H1 (cell line): ENCODE measurements around the gene GIGYF2. TPM values are rescaled to one million over a fixed set of nuclear protein-coding genes. Genes with fewer than 3 reads are reported as not detected.

Source experiments
- CTCF ChIA-PET: fragments of 300-600 bp; sonication (Branson Sonifier 250); formaldehyde crosslinking; loops from one replicate; lab custom pipeline; 2021; ENCODE audit not compliant: partially characterized antibody; lab: Charles Lee
- POLR2A ChIA-PET: fragments of 300-600 bp; sonication (Branson Sonifier 250); formaldehyde crosslinking; loops from one replicate; lab custom pipeline; 2021; ENCODE audit warnings: inconsistent platforms; ENCODE audit not compliant: partially characterized antibody; lab: Charles Lee
- DNase-seq, 2 experiments: peaks; one replicate each; pipeline versions ENCODE4 v3.0.0 to v3.0.0-alpha.2; 2010 to 2022; ENCODE audit warnings: low spot score in 2 of 2, low read depth in 1 of 2, mixed read lengths in 1 of 2
- FAIRE-seq: peaks from 2 replicates; lab custom pipeline; 2011; peaks lifted over from hg19 to GRCh38; lab: Jason Lieb, UNC
- H2AFZ ChIP-seq: 2 replicates; pipeline ENCODE4 v1.8.1; 2012; ENCODE audit warnings: low read length, inconsistent platforms
- H2AK5ac ChIP-seq: 2 replicates; pipeline ENCODE4 v1.6.1; 2013; ENCODE audit warnings: low read depth, low read length
- H2BK120ac ChIP-seq: replicated peaks from 2 replicates; pipeline ENCODE3; 2013; ENCODE audit warnings: low read depth, low read length, inconsistent platforms
- H2BK12ac ChIP-seq: 2 replicates; pipeline ENCODE4 v1.6.1; 2013; ENCODE audit warnings: low read depth, low read length
- H2BK15ac ChIP-seq: 2 replicates; pipeline ENCODE4 v1.6.1; 2013; ENCODE audit warnings: low read length
- H2BK20ac ChIP-seq: 2 replicates; pipeline ENCODE4 v1.6.1; 2013; ENCODE audit warnings: low read length
- H2BK5ac ChIP-seq: 2 replicates; pipeline ENCODE4 v1.6.1; 2013; ENCODE audit warnings: low read depth, low read length
- H3K14ac ChIP-seq: 2 replicates; pipeline ENCODE4 v1.6.1; 2013; ENCODE audit warnings: inconsistent platforms; ENCODE audit not compliant: insufficient read length
- H3K18ac ChIP-seq: 2 replicates; pipeline ENCODE4 v1.6.1; 2013; ENCODE audit warnings: low read length; ENCODE audit errors: extremely low read depth
- H3K23ac ChIP-seq: 2 replicates; pipeline ENCODE4 v1.6.1; 2013; ENCODE audit warnings: inconsistent platforms; ENCODE audit not compliant: insufficient read length
- H3K23me2 ChIP-seq: 2 replicates; pipeline ENCODE4 v1.6.1; 2013; ENCODE audit warnings: low read depth, low read length
- H3K27ac ChIP-seq: 2 replicates; pipeline ENCODE4 v1.6.1; 2011; ENCODE audit warnings: low read depth, low read length, inconsistent platforms
- H3K27me3 ChIP-seq, 4 experiments: replicated peaks in 1 of 4; 1 replicate in 1 of 4; 2 replicates in 3 of 4; pipeline versions ENCODE4 v1.6.1 to v1.8.1; 2011 to 2013; ENCODE audit warnings: low read length in 3 of 4, mild to moderate bottlenecking in 3 of 4, inconsistent platforms in 2 of 4, mixed read lengths in 2 of 4, moderate library complexity in 1 of 4; ENCODE audit not compliant: control insufficient read depth in 3 of 4, insufficient read depth in 3 of 4; ENCODE audit errors: extremely low read depth in 1 of 4
- H3K36me3 ChIP-seq, 4 experiments: 2 replicates each; pipeline versions ENCODE4 v1.6.1 to v1.8.1; 2011 to 2013; ENCODE audit warnings: mild to moderate bottlenecking in 4 of 4, low read length in 3 of 4, moderate library complexity in 2 of 4, control low read depth in 1 of 4, inconsistent platforms in 1 of 4; ENCODE audit not compliant: insufficient read depth in 4 of 4, control insufficient read depth in 2 of 4
- H3K4ac ChIP-seq: replicated peaks from 2 replicates; pipeline ENCODE3; 2013; ENCODE audit warnings: low read length, low read depth, mixed read lengths, inconsistent platforms; ENCODE audit not compliant: insufficient read length
- H3K4me1 ChIP-seq, 4 experiments: replicated peaks in 1 of 4; 1 replicate in 1 of 4; 2 replicates in 3 of 4; pipeline versions ENCODE4 v1.6.1 to v1.8.1; 2011 to 2013; ENCODE audit warnings: low read length in 3 of 4, inconsistent platforms in 2 of 4, mixed read lengths in 1 of 4; ENCODE audit not compliant: insufficient read depth in 4 of 4, control insufficient read depth in 3 of 4
- H3K4me2 ChIP-seq, 2 experiments: 2 replicates each; pipeline versions ENCODE4 v1.6.1 to v1.8.1; 2011 to 2013; ENCODE audit warnings: low read depth in 2 of 2, low read length in 2 of 2, control low read depth in 1 of 2, inconsistent platforms in 1 of 2, mild to moderate bottlenecking in 1 of 2; ENCODE audit not compliant: insufficient read depth in 1 of 2
- H3K4me3 ChIP-seq, 4 experiments: fragments of 200-600, 300-600 bp in 1 of 4; sonication (generic), shearing (Covaris generic), sonication (Bioruptor Twin) in 1 of 4; 2 replicates each; pipeline versions ENCODE4 v1.5.1 to v1.8.1; 2011 to 2016; ENCODE audit warnings: low read length in 4 of 4, low read depth in 3 of 4, control low read depth in 2 of 4, inconsistent platforms in 2 of 4, mild to moderate bottlenecking in 2 of 4, mixed read lengths in 1 of 4, moderate library complexity in 1 of 4; ENCODE audit not compliant: insufficient read depth in 2 of 4; ENCODE audit errors: extremely low read depth in 1 of 4
- H3K56ac ChIP-seq: replicated peaks from 2 replicates; pipeline ENCODE3; 2013; ENCODE audit warnings: low read depth, mild to moderate bottlenecking, mixed read lengths, low read length, inconsistent platforms; ENCODE audit not compliant: insufficient read length
- H3K79me1 ChIP-seq: 2 replicates; pipeline ENCODE4 v1.6.1; 2013; ENCODE audit warnings: low read depth, low read length, control low read depth
- H3K79me2 ChIP-seq, 2 experiments: 2 replicates each; pipeline versions ENCODE4 v1.6.1 to v1.8.1; 2012 to 2013; ENCODE audit warnings: low read length in 2 of 2, mild to moderate bottlenecking in 2 of 2, inconsistent platforms in 1 of 2; ENCODE audit not compliant: insufficient read depth in 2 of 2, control insufficient read depth in 1 of 2
- H3K9ac ChIP-seq, 4 experiments: replicated peaks in 1 of 4; 1 replicate in 1 of 4; 2 replicates in 3 of 4; pipeline versions ENCODE4 v1.6.1 to v1.8.1; 2011 to 2013; ENCODE audit warnings: low read depth in 3 of 4, low read length in 3 of 4, control low read depth in 2 of 4, mild to moderate bottlenecking in 2 of 4, moderate library complexity in 2 of 4, inconsistent platforms in 1 of 4; ENCODE audit errors: extremely low read depth in 1 of 4
- H3K9me3 ChIP-seq, 2 experiments: 2 replicates each; pipeline versions ENCODE4 v1.6.1 to v1.8.1; 2012 to 2013; ENCODE audit warnings: mild to moderate bottlenecking in 2 of 2, moderate library complexity in 2 of 2, control low read depth in 1 of 2, inconsistent platforms in 1 of 2, low read depth in 1 of 2, low read length in 1 of 2, mixed read lengths in 1 of 2; ENCODE audit not compliant: insufficient read depth in 2 of 2
- H4K20me1 ChIP-seq, 2 experiments: replicated peaks in 1 of 2; 2 replicates each; pipeline versions ENCODE3 to v1.8.1; 2011 to 2013; ENCODE audit warnings: inconsistent platforms in 2 of 2, low read length in 2 of 2, mild to moderate bottlenecking in 1 of 2; ENCODE audit not compliant: insufficient read depth in 2 of 2, control insufficient read depth in 1 of 2
- H4K5ac ChIP-seq: 2 replicates; pipeline ENCODE4 v1.6.1; 2013; ENCODE audit warnings: low read length, low read depth, mixed read lengths, inconsistent platforms; ENCODE audit not compliant: insufficient read length
- H4K8ac ChIP-seq: 2 replicates; pipeline ENCODE4 v1.8.0; 2013; ENCODE audit warnings: mild to moderate bottlenecking, moderate library complexity, low read length, inconsistent platforms; ENCODE audit not compliant: insufficient read depth; ENCODE audit errors: extremely low read depth
- H4K91ac ChIP-seq: replicated peaks from 2 replicates; pipeline ENCODE3; 2013; ENCODE audit warnings: low read length, mixed read lengths, inconsistent platforms; ENCODE audit not compliant: insufficient read length
- HDAC2 ChIP-seq, 2 experiments: fragments of 300-600 bp in 1 of 2; sonication (generic) in 1 of 2; IDR thresholded peaks; 2 replicates each; pipeline ENCODE4 v1.6.1; 2011 to 2012; ENCODE audit warnings: low read depth in 2 of 2, low read length in 2 of 2, mild to moderate bottlenecking in 2 of 2, moderate library complexity in 2 of 2, borderline replicate concordance in 1 of 2, inconsistent platforms in 1 of 2
- KDM1A ChIP-seq: fragments of 200-600, 300-600 bp; sonication (generic); IDR thresholded peaks from 2 replicates; pipeline ENCODE4 v1.7.1; 2016; ENCODE audit warnings: mild to moderate bottlenecking, low read length, borderline replicate concordance
- MAX ChIP-seq: IDR thresholded peaks from 2 replicates; pipeline ENCODE4 v1.6.1; 2012; ENCODE audit warnings: inconsistent platforms
- SIN3A ChIP-seq, 2 experiments: IDR thresholded peaks in 1 of 2; conservative IDR thresholded peaks in 1 of 2; 2 replicates each; pipeline ENCODE4 v1.6.1; 2011 to 2012; ENCODE audit warnings: low read length in 2 of 2, improper control_type of control experiment in 1 of 2, low read depth in 1 of 2, mild to moderate bottlenecking in 1 of 2
- ZNF274 ChIP-seq: IDR thresholded peaks from 2 replicates; pipeline ENCODE4 v1.7.0; 2012; ENCODE audit warnings: low read length, borderline replicate concordance; ENCODE audit errors: extremely low read depth
- WGBS, 2 experiments: shearing (Covaris generic) in 1 of 2; methylation state at CpG; one replicate each; pipeline versions ENCODE4 v1.1.6 to v1.1.7; 2013 to 2015; ENCODE audit warnings: low lambda C conversion rate in 2 of 2, mixed read lengths in 2 of 2, inconsistent platforms in 1 of 2, low coverage in 1 of 2, missing lambda C conversion rate in 1 of 2; ENCODE audit not compliant: insufficient replicate concordance in 2 of 2, insufficient coverage in 1 of 2, insufficient read length in 1 of 2; ENCODE audit errors: extremely low coverage in 1 of 2, missing lambda C conversion rate in 1 of 2; 5-methylcytosine and 5-hydroxymethylcytosine counted together
- polyA plus RNA-seq, 7 experiments: library from polyadenylated mRNA; depleted of rRNA in 3 of 7; stranded (reverse) in 5 of 7; unstranded in 2 of 7; fragments of >200 nt in 5 of 7; fragments of 200-250 nt in 2 of 7; gene quantifications; 1 replicate in 5 of 7; 2 replicates in 1 of 7; 4 replicates in 1 of 7; pipeline versions ENCODE4 v1.2.1 to v1.2.3, GENCODE V29; 2011 to 2013; ENCODE audit warnings: missing spikeins in 2 of 7, mixed read lengths in 2 of 7
- total RNA-seq: library from RNA; stranded (reverse); fragmentation: NEBNext Ultra II Directional; extraction: Animal tissue kit (Norgen Biotek cat#: 25700); gene quantifications from 2 replicates; pipeline ENCODE4 v1.2.1, GENCODE V29; 2021

The GIGYF2 gene
- total and polyA plus RNA-seq, 2 of the 8 experiments (the other 6 are each of a cell fraction or from before 2014, with no cell fraction given), result 22.3 to 62.0 TPM

- FAIRE-seq, result no peak
These were observed 9.6 kb upstream of the GIGYF2 start for GRCh38 chr2:232687382-232688160.

More at GRCh38 chr2:232687382-232688160, 9.6 kb upstream of the GIGYF2 start:
- H3K79me1 ChIP-seq, result no peaks in the 10 kb centered on the region
- no peak overlapping the region for H3K56ac ChIP-seq
- CTCF ChIA-PET, result interaction anchor here (1.0 to 6.2 kb wide), 4 partner anchors 9 to 77 kb away, joined by 3 to 37 read pairs (median 5); no protein-coding TSS in a partner anchor
- no peak overlapping the region for H3K18ac ChIP-seq
- no peak for DNase-seq
- H3K4ac ChIP-seq, result no peak overlapping the region
- no peaks in the 10 kb centered on the region for H3K36me3 ChIP-seq
- no peak overlapping the region for H2BK20ac ChIP-seq
- no peaks in the 10 kb centered on the region for H3K27me3 ChIP-seq
- WGBS, 2 experiments, result 91% methylated on average over 11 of the region's 11 CpGs; no CpG with 5 or more reads in 1 of the 2 experiments
- H2AK5ac ChIP-seq, result no peak overlapping the region
- no peaks in the 10 kb centered on the region for H3K23me2 ChIP-seq
- no peak overlapping the region; the same call in 1 of the 2 replicates for H2BK5ac ChIP-seq
- H3K14ac ChIP-seq, result no peak overlapping the region
- H3K4me2 ChIP-seq, result no peak overlapping the region
- H4K5ac ChIP-seq, result no peak overlapping the region
- H2AFZ ChIP-seq, result no peak overlapping the region
- no peak overlapping the region for H3K27ac ChIP-seq
- no peak overlapping the region for H2BK120ac ChIP-seq
- no peak overlapping the region for H2BK12ac ChIP-seq
- H4K91ac ChIP-seq, result no peak overlapping the region
- no peaks in the 10 kb centered on the region for H4K20me1 ChIP-seq
- TF ChIP-seq KDM1A (0 out of 2 replicates have a peak, but pooled peaks have one; percentile 24), SIN3A (conservative IDR thresholded peaks at IDR 0.05 in 1 of 2, IDR thresholded peaks at IDR 0.05 in 1 of 2; ENCODE audit: low read depth in 1 of 2, low read length in 2 of 2) (no peak), ZNF274 (no peak), HDAC2 (IDR thresholded peaks at IDR 0.05; ENCODE audit: borderline replicate concordance in 1 of 2, low read depth in 2 of 2, low read length in 2 of 2) (no peak), MAX (no peak)
- TF ChIP-seq, all 59 proteins: peak for 1
- Histone ChIP-seq H3K9ac (no peak overlapping the region), H3K4me1 (no peaks in the 10 kb centered on the region), H2BK15ac (no peak overlapping the region), H3K4me3 (no peak overlapping the region), H3K23ac (no peak overlapping the region), H3K9me3 (no peaks in the 10 kb centered on the region), H3K79me2 (no peaks in the 10 kb centered on the region), H4K8ac (no peak overlapping the region)
- POLR2A ChIA-PET, result interaction anchor here (1.8 kb wide), 1 partner anchor 10 kb away, joined by 6 read pairs; no protein-coding TSS in a partner anchor
